H1 (cell line): ENCODE measurements around the gene MRPS15. TPM values are rescaled to one million over a fixed set of nuclear protein-coding genes. Genes with fewer than 3 reads are reported as not detected.

Experiments
- CTCF ChIA-PET: fragments of 300-600 bp; sonication (Branson Sonifier 250); formaldehyde crosslinking; loops from one replicate; lab custom pipeline; 2021; ENCODE audit not compliant: partially characterized antibody; lab: Charles Lee
- POLR2A ChIA-PET: fragments of 300-600 bp; sonication (Branson Sonifier 250); formaldehyde crosslinking; loops from one replicate; lab custom pipeline; 2021; ENCODE audit warnings: inconsistent platforms; ENCODE audit not compliant: partially characterized antibody; lab: Charles Lee
- DNase-seq, 2 experiments: peaks; one replicate each; pipeline versions ENCODE4 v3.0.0 to v3.0.0-alpha.2; 2010 to 2022; ENCODE audit warnings: low spot score in 2 of 2, low read depth in 1 of 2, mixed read lengths in 1 of 2
- FAIRE-seq: peaks from 2 replicates; lab custom pipeline; 2011; peaks lifted over from hg19 to GRCh38; lab: Jason Lieb, UNC
- H2AFZ ChIP-seq: 2 replicates; pipeline ENCODE4 v1.8.1; 2012; ENCODE audit warnings: low read length, inconsistent platforms
- H2AK5ac ChIP-seq: 2 replicates; pipeline ENCODE4 v1.6.1; 2013; ENCODE audit warnings: low read depth, low read length
- H2BK120ac ChIP-seq: replicated peaks from 2 replicates; pipeline ENCODE3; 2013; ENCODE audit warnings: low read depth, low read length, inconsistent platforms
- H2BK12ac ChIP-seq: 2 replicates; pipeline ENCODE4 v1.6.1; 2013; ENCODE audit warnings: low read depth, low read length
- H2BK15ac ChIP-seq: 2 replicates; pipeline ENCODE4 v1.6.1; 2013; ENCODE audit warnings: low read length
- H2BK20ac ChIP-seq: 2 replicates; pipeline ENCODE4 v1.6.1; 2013; ENCODE audit warnings: low read length
- H2BK5ac ChIP-seq: 2 replicates; pipeline ENCODE4 v1.6.1; 2013; ENCODE audit warnings: low read depth, low read length
- H3K14ac ChIP-seq: 2 replicates; pipeline ENCODE4 v1.6.1; 2013; ENCODE audit warnings: inconsistent platforms; ENCODE audit not compliant: insufficient read length
- H3K18ac ChIP-seq: 2 replicates; pipeline ENCODE4 v1.6.1; 2013; ENCODE audit warnings: low read length; ENCODE audit errors: extremely low read depth
- H3K23ac ChIP-seq: 2 replicates; pipeline ENCODE4 v1.6.1; 2013; ENCODE audit warnings: inconsistent platforms; ENCODE audit not compliant: insufficient read length
- H3K23me2 ChIP-seq: 2 replicates; pipeline ENCODE4 v1.6.1; 2013; ENCODE audit warnings: low read depth, low read length
- H3K27ac ChIP-seq: 2 replicates; pipeline ENCODE4 v1.6.1; 2011; ENCODE audit warnings: low read depth, low read length, inconsistent platforms
- H3K27me3 ChIP-seq, 4 experiments: replicated peaks in 1 of 4; 1 replicate in 1 of 4; 2 replicates in 3 of 4; pipeline versions ENCODE4 v1.6.1 to v1.8.1; 2011 to 2013; ENCODE audit warnings: low read length in 3 of 4, mild to moderate bottlenecking in 3 of 4, inconsistent platforms in 2 of 4, mixed read lengths in 2 of 4, moderate library complexity in 1 of 4; ENCODE audit not compliant: control insufficient read depth in 3 of 4, insufficient read depth in 3 of 4; ENCODE audit errors: extremely low read depth in 1 of 4
- H3K36me3 ChIP-seq, 4 experiments: 2 replicates each; pipeline versions ENCODE4 v1.6.1 to v1.8.1; 2011 to 2013; ENCODE audit warnings: mild to moderate bottlenecking in 4 of 4, low read length in 3 of 4, moderate library complexity in 2 of 4, control low read depth in 1 of 4, inconsistent platforms in 1 of 4; ENCODE audit not compliant: insufficient read depth in 4 of 4, control insufficient read depth in 2 of 4
- H3K4ac ChIP-seq: replicated peaks from 2 replicates; pipeline ENCODE3; 2013; ENCODE audit warnings: low read length, low read depth, mixed read lengths, inconsistent platforms; ENCODE audit not compliant: insufficient read length
- H3K4me1 ChIP-seq, 4 experiments: replicated peaks in 1 of 4; 1 replicate in 1 of 4; 2 replicates in 3 of 4; pipeline versions ENCODE4 v1.6.1 to v1.8.1; 2011 to 2013; ENCODE audit warnings: low read length in 3 of 4, inconsistent platforms in 2 of 4, mixed read lengths in 1 of 4; ENCODE audit not compliant: insufficient read depth in 4 of 4, control insufficient read depth in 3 of 4
- H3K4me2 ChIP-seq, 2 experiments: 2 replicates each; pipeline versions ENCODE4 v1.6.1 to v1.8.1; 2011 to 2013; ENCODE audit warnings: low read depth in 2 of 2, low read length in 2 of 2, control low read depth in 1 of 2, inconsistent platforms in 1 of 2, mild to moderate bottlenecking in 1 of 2; ENCODE audit not compliant: insufficient read depth in 1 of 2
- H3K4me3 ChIP-seq, 4 experiments: fragments of 200-600, 300-600 bp in 1 of 4; sonication (generic), shearing (Covaris generic), sonication (Bioruptor Twin) in 1 of 4; 2 replicates each; pipeline versions ENCODE4 v1.5.1 to v1.8.1; 2011 to 2016; ENCODE audit warnings: low read length in 4 of 4, low read depth in 3 of 4, control low read depth in 2 of 4, inconsistent platforms in 2 of 4, mild to moderate bottlenecking in 2 of 4, mixed read lengths in 1 of 4, moderate library complexity in 1 of 4; ENCODE audit not compliant: insufficient read depth in 2 of 4; ENCODE audit errors: extremely low read depth in 1 of 4
- H3K56ac ChIP-seq: replicated peaks from 2 replicates; pipeline ENCODE3; 2013; ENCODE audit warnings: low read depth, mild to moderate bottlenecking, mixed read lengths, low read length, inconsistent platforms; ENCODE audit not compliant: insufficient read length
- H3K79me1 ChIP-seq: 2 replicates; pipeline ENCODE4 v1.6.1; 2013; ENCODE audit warnings: low read depth, low read length, control low read depth
- H3K79me2 ChIP-seq, 2 experiments: 2 replicates each; pipeline versions ENCODE4 v1.6.1 to v1.8.1; 2012 to 2013; ENCODE audit warnings: low read length in 2 of 2, mild to moderate bottlenecking in 2 of 2, inconsistent platforms in 1 of 2; ENCODE audit not compliant: insufficient read depth in 2 of 2, control insufficient read depth in 1 of 2
- H3K9ac ChIP-seq, 4 experiments: replicated peaks in 1 of 4; 1 replicate in 1 of 4; 2 replicates in 3 of 4; pipeline versions ENCODE4 v1.6.1 to v1.8.1; 2011 to 2013; ENCODE audit warnings: low read depth in 3 of 4, low read length in 3 of 4, control low read depth in 2 of 4, mild to moderate bottlenecking in 2 of 4, moderate library complexity in 2 of 4, inconsistent platforms in 1 of 4; ENCODE audit errors: extremely low read depth in 1 of 4
- H3K9me3 ChIP-seq, 2 experiments: 2 replicates each; pipeline versions ENCODE4 v1.6.1 to v1.8.1; 2012 to 2013; ENCODE audit warnings: mild to moderate bottlenecking in 2 of 2, moderate library complexity in 2 of 2, control low read depth in 1 of 2, inconsistent platforms in 1 of 2, low read depth in 1 of 2, low read length in 1 of 2, mixed read lengths in 1 of 2; ENCODE audit not compliant: insufficient read depth in 2 of 2
- H4K20me1 ChIP-seq, 2 experiments: replicated peaks in 1 of 2; 2 replicates each; pipeline versions ENCODE3 to v1.8.1; 2011 to 2013; ENCODE audit warnings: inconsistent platforms in 2 of 2, low read length in 2 of 2, mild to moderate bottlenecking in 1 of 2; ENCODE audit not compliant: insufficient read depth in 2 of 2, control insufficient read depth in 1 of 2
- H4K5ac ChIP-seq: 2 replicates; pipeline ENCODE4 v1.6.1; 2013; ENCODE audit warnings: low read length, low read depth, mixed read lengths, inconsistent platforms; ENCODE audit not compliant: insufficient read length
- H4K8ac ChIP-seq: 2 replicates; pipeline ENCODE4 v1.8.0; 2013; ENCODE audit warnings: mild to moderate bottlenecking, moderate library complexity, low read length, inconsistent platforms; ENCODE audit not compliant: insufficient read depth; ENCODE audit errors: extremely low read depth
- H4K91ac ChIP-seq: replicated peaks from 2 replicates; pipeline ENCODE3; 2013; ENCODE audit warnings: low read length, mixed read lengths, inconsistent platforms; ENCODE audit not compliant: insufficient read length
- CBX5 ChIP-seq: fragments of 300-800, 300-1000 bp; sonication (generic); IDR thresholded peaks from 2 replicates; pipeline ENCODE4 v1.7.1; 2016; ENCODE audit warnings: antibody characterized with exemption, low read length, low read depth
- WGBS, 2 experiments: shearing (Covaris generic) in 1 of 2; methylation state at CpG; one replicate each; pipeline versions ENCODE4 v1.1.6 to v1.1.7; 2013 to 2015; ENCODE audit warnings: low lambda C conversion rate in 2 of 2, mixed read lengths in 2 of 2, inconsistent platforms in 1 of 2, low coverage in 1 of 2, missing lambda C conversion rate in 1 of 2; ENCODE audit not compliant: insufficient replicate concordance in 2 of 2, insufficient coverage in 1 of 2, insufficient read length in 1 of 2; ENCODE audit errors: extremely low coverage in 1 of 2, missing lambda C conversion rate in 1 of 2; 5-methylcytosine and 5-hydroxymethylcytosine counted together
- polyA plus RNA-seq, 7 experiments: library from polyadenylated mRNA; depleted of rRNA in 3 of 7; stranded (reverse) in 5 of 7; unstranded in 2 of 7; fragments of >200 nt in 5 of 7; fragments of 200-250 nt in 2 of 7; gene quantifications; 1 replicate in 5 of 7; 2 replicates in 1 of 7; 4 replicates in 1 of 7; pipeline versions ENCODE4 v1.2.1 to v1.2.3, GENCODE V29; 2011 to 2013; ENCODE audit warnings: missing spikeins in 2 of 7, mixed read lengths in 2 of 7
- total RNA-seq: library from RNA; stranded (reverse); fragmentation: NEBNext Ultra II Directional; extraction: Animal tissue kit (Norgen Biotek cat#: 25700); gene quantifications from 2 replicates; pipeline ENCODE4 v1.2.1, GENCODE V29; 2021

Gene MRPS15
- total and polyA plus RNA-seq, 2 of the 8 experiments (the other 6 are each of a cell fraction or from before 2014, with no cell fraction given), result 53.6 to 129 TPM

DNA sequence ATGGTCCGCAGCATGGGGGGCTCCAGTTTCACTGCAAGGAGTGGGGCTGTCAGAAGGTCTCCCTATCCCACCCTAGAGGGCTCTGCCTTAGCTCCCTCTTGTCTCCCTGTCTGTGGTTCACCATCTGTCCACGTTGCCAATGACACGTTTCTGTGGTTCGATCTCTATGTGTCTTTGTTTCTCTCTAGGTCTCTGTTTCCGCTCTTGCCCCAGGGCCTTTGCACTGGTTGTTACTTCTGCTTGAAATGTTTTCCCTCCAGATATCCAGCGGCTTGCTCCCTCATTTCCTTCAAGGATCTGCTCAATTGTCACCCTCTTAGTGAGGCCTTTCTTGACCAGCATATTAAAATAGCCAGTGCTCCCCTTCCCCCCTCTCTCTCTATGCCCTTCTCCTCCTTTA is 8.5 kb upstream of the MRPS15 start:
- no peak overlapping the region for H2BK5ac ChIP-seq
- no peak overlapping the region for H3K14ac ChIP-seq
- DNase-seq (no peak), FAIRE-seq (no peak)
- no peak overlapping the region for H3K27ac ChIP-seq
- H4K91ac ChIP-seq, result no peak overlapping the region
- H2BK12ac ChIP-seq, result no peak overlapping the region
- no peak overlapping the region for H3K4me3 ChIP-seq
- no peak overlapping the region for H3K4ac ChIP-seq
- peaks cover 0 to 6% (median 1%) of the 10 kb centered on the region in 4 experiments; a peak in 4 of 7 replicates for H3K27me3 ChIP-seq
- H3K4me1 ChIP-seq, result no peaks in the 10 kb centered on the region
- H3K4me2 ChIP-seq, result no peak overlapping the region
- H3K36me3 ChIP-seq, result no peaks in the 10 kb centered on the region
- no peak overlapping the region for H3K9ac ChIP-seq
- H2AK5ac ChIP-seq, result no peak overlapping the region
- H3K23me2 ChIP-seq, result no peaks in the 10 kb centered on the region
- no peak for TF ChIP-seq CBX5
- POLR2A ChIA-PET, result interaction anchor here (0.7 to 1.4 kb wide), 2 partner anchors 9 to 11 kb away, joined by 3 to 6 read pairs; partner anchors contain the start of gene MRPS15
- WGBS, 2 experiments, result 87% methylated on average over 6 of the region's 6 CpGs; no CpG with 5 or more reads in 1 of the 2 experiments
- no peak overlapping the region for H4K5ac ChIP-seq
- H3K18ac ChIP-seq, result no peak overlapping the region
- no peak overlapping the region for H4K8ac ChIP-seq
- no peaks in the 10 kb centered on the region for H3K79me2 ChIP-seq
- H3K23ac ChIP-seq, result no peak overlapping the region
- H4K20me1 ChIP-seq, result no peaks in the 10 kb centered on the region
- H2BK120ac ChIP-seq, result no peak overlapping the region
- H2BK15ac ChIP-seq, result no peak overlapping the region
- H3K9me3 ChIP-seq, result no peaks in the 10 kb centered on the region
- no peak overlapping the region for H2AFZ ChIP-seq
- CTCF ChIA-PET, result interaction anchor here (1.3 to 1.4 kb wide), 3 partner anchors 14 to 481 kb away, joined by 3 to 4 read pairs (median 3); no protein-coding TSS in a partner anchor
- H2BK20ac ChIP-seq, result no peak overlapping the region
- no peak overlapping the region for H3K56ac ChIP-seq
- H3K79me1 ChIP-seq, result no peaks in the 10 kb centered on the region
